Kidney capillary endothelial cell (primary cell): ENCODE measurements around the gene DGKD.

ENCODE experiments used
- DNase-seq: peaks from one replicate; pipeline ENCODE4 v3.0.0-alpha.2; 2018; ENCODE audit warnings: low spot score

DGKD gene

DNA sequence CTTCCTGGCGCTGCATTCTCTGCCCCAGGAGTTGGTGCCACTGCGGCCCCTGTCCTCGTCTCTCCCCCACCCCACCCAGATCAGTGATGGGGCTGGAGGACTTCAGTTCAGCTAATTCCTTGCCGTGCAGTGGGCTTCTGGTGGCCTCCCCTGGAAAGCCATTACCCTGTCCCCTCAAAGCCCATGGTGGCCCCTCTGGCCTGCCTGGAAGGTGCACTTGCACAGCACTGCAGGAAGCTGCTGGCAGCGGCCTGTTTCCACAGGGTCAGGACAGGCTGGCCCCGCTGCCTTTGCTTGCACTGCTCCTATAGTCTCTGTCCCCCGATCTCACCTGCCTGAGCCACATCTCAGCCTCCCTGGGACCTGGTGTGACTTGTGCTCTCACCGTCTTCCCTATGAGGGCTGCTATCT is 107.2 kb downstream of the DGKD start:
- DNase-seq = no peak

GRCh38 chr2:233462202-233462785 is 108.0 kb downstream of the DGKD start:
- no peak for DNase-seq

- DNase-seq = no peak
Observed at GRCh38 chr2:233462826-233463470, 108.7 kb downstream of the DGKD start.

GRCh38 chr2:233463586-233463985 is 109.3 kb downstream of the DGKD start:
- DNase-seq = no peak

GRCh38 chr2:233464056-233464455 is 109.8 kb downstream of the DGKD start:
- no peak for DNase-seq

- no peak for DNase-seq
Observed at GRCh38 chr2:233464531-233465240, 110.4 kb downstream of the DGKD start.

DNA sequence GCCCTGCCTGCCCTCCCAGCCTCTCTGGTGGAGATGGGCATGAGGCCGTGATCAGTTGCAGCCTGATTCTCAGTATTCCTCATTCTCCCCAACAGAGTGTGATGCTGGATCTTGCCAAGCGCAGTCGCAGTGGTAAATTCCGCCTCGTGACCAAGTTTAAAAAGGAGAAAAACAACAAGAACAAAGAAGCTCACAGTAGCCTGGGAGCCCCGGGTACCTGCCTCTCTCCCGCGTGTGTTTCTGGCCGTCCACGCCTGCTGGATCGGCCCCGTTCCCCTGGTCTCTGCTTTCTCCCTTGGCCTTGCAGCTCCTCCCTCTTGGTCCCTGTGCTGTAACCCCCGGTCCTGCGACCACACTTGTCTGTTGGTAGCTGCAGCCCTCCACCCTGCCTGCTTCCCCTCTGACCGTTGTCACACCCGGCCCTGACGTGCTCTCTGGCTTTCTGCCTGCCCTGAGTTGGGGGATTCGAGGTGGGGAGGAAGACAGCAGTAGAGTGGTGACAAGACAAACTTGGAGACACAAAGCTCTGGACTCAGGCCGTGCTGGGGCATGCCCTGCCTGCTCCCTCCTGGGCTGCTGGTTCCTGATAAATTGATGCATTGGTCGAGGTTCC is 112.8 kb downstream of the DGKD start:
- DNase-seq = no peak

DNA sequence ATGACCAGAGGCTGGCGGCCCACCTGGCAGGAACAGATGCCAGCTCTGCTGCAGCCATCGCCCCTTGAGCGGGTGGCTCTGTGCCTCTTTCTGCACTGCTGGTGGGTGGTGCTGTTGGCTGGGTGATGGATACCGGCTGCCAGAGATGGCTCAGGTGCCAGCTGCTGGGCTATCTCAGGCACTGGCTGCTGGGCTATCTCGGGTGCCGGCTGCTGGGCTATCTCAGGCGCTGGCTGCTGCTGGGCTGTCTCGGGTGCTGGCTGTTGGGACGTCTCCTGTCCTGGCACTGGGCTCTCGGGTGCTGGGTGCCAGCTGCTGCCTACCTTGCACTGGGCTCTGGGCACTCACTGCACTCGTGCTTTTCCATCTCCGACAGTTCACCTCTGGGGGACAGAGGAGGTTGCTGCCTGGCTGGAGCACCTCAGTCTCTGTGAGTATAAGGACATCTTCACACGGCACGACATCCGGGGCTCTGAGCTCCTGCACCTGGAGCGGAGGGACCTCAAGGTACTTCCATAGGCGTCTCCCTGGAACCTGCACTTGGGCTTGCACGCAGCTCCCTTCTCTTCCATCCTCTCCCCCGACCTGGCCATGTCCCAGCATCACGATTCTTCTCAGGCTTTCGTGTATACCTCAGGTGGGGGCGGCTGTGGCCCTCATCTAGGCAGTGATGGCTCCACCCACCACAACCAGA is 113.9 kb downstream of the DGKD start:
- DNase-seq = no peak

- no peak for DNase-seq
Observed at GRCh38 chr2:233468741-233469110, 114.4 kb downstream of the DGKD start.

GRCh38 chr2:233469261-233470010 is 115.1 kb downstream of the DGKD start:
- DNase-seq = no peak

- no peak for DNase-seq
Observed at GRCh38 chr2:233470011-233470687, 115.9 kb downstream of the DGKD start.

- no peak for DNase-seq
Observed at GRCh38 chr2:233470839-233471238, 116.5 kb downstream of the DGKD start.

DNA sequence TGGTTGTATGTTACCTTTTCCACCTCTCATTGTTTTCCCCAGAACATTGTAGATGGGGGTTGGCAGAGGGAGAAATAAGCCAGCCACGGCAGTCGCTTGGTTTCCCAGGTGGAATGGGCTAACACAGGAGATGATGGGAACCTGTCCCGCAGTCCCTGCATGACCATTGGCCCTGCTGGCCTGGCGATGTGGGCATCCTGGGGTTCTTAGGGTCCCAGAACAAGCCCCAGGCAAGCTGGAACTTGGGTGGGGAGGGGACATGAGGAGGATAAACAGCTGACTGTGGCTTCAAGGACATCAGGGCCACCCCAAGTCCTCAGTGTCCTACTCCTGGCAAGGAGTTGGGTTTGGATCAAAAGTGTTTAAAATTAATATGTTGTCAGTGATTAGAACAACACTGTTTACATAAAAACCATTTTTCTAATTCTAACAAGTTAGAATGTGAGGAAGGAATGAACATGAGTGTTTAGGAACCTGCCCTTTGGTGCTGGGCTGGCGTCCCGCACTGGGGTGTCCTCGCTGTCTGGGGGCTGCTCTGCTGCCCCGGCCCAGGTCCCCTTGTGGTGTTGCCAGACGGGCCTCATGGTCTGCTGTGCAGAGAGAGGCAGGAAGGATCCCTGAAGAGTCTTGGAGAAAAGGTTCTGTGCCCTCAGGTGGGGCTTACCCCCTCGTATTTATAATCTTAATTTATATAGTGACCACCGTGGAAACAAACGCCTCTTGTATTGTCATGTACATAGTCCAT is 117.2 kb downstream of the DGKD start:
- no peak for DNase-seq

GRCh38 chr2:233473386-233473791 is 119.1 kb downstream of the DGKD start:
- no peak for DNase-seq

DNA sequence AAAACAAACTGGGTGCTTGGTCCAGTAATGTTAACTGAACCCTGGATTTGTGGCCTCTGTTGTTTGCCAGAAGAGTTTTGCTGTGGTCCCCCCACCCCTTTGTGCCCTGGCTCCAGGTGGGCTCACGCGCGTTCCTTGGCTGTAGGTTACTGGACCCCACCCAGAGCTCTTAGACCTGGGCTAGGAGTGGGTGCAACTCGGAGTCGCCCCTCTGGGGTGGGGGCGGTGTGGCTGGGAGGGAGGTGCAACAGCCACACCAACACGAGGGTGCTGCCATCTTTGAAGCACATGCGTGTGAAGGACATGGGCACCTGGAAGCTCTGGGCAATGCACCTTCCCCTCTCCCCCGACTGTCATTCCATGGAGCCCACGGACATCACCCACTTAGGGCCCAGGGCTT is 119.6 kb downstream of the DGKD start:
- no peak for DNase-seq

DNA sequence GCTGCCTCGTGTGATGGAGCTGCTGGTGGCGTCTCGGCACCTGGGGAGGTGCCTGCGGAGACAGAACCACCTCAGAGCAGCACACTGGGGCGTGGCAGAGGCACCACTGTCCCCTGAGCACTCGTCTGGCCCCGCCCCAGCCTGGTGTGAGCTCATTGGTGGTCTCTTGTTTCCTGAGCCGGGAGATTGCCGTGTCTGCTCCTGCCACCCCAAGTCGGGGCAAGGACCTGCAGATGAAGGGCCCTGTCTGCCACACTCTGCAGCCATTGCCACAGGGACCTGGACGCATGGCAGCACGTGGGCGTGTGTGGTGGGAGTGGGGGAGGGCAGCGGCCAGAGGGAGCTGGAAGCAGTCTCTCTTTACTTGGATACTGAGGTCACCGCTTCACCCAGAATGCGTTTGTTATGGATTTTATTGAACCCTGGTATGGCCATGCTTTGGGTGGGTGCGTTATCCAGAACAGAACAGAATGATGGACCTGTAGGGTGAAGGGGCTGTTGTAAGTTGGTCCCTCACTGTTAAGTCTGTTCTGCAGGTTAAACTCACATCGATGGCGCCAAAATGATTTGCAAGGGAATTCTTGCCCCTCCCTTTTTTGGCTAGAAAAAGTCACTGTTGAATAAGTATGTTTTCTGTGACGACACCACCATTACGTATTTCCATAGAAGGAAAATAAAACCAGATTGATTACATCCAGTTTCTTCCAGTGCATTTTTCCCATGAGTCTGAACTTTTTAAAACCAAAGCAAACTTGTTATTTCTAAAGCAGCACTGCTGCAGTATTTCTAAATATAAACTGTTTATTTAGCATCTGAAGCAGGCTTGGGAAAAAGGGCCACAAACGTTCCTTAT is 120.2 kb downstream of the DGKD start:
- no peak for DNase-seq

DNA sequence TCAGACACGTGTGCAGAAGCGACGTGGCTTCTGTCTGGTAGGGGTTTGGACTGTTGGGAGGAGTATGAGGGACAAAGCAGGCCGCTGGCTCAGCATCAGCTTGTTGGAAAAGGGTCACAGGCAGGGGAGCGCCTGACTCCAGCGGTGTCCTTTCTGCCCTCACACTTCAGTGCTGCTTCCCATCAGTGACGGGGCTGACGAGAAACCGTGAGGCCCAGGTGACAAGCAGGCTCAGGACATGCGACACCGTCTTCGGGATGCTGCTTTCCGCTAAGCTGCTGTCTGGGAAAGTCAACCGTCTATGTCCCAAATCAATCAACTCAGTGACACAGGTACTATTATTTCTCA is 121.7 kb downstream of the DGKD start:
- no peak for DNase-seq

DNA sequence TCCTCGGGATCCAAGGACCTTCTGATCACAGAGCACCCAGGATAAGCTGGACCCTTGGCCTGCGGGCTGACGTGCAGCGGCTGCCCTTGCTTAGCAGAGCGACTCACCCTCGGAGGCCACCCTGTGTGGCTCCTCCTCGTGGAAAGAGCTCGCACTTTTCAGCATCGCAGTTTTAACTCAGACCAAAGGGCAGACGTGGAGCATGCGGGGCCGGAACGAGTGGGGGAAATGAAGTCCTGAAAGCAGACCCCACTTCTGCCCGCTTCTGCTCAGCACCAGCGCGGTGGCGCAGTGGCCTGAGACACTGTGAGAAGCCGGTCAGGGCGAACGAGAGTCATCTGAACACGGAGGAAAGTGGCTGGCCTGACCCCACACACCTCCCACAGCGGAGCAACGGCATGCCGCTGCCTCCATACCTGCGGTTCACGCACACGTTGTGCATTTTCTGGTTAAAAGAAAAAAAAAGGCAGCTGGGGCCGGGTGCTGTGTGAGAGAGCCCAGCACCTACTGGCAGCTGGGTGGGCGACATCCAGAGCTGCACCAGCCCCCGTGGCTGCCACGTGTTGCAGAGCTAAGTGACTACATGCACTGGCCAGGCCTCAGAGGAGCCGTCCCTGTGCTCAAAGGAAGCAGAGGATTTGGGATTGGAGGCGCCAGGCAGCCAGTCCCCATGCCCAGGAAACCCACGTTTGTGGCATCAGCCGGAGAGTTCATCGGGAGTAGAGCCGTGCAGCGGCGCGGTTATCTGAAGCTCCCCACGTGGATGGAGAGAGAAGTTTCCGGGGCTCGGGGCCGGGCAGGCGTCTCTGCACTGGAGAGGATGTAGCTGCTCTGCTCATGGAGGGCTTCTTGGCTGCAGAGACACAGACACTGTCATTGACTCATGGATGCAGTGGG is 122.6 kb downstream of the DGKD start:
- DNase-seq = no peak
